Ovary (tissue), 9 donors: ENCODE measurements around the gene SATB1. TPM values are rescaled to one million over a fixed set of nuclear protein-coding genes. Genes with fewer than 3 reads are reported as not detected.

ENCODE experiments used
- DNase-seq, 5 donors: peaks; one replicate each; pipeline ENCODE4 v3.0.0-alpha.2; 2019 to 2020
- H3K27ac ChIP-seq, 2 donors: fragments of 200-600 bp; one replicate each; pipeline versions ENCODE4 v1.5.1 to v1.8.0; 2019 to 2022
- H3K27me3 ChIP-seq: fragments of 200-600 bp; one replicate; pipeline ENCODE4 v1.8.0; 2022
- H3K36me3 ChIP-seq: fragments of 200-600 bp; sonication (generic); one replicate; pipeline ENCODE4 v1.5.1; 2019
- H3K4me1 ChIP-seq: one replicate; pipeline ENCODE4 v1.8.1; 2013; ENCODE audit warnings: mild to moderate bottlenecking, moderate library complexity; ENCODE audit not compliant: insufficient read depth
- H3K4me3 ChIP-seq: fragments of 200-600 bp; sonication (generic); one replicate; pipeline ENCODE4 v1.5.1; 2017
- H3K9me3 ChIP-seq, 2 donors: fragments of 200-600 bp in 1 of 2; sonication (generic) in 1 of 2; one replicate each; pipeline versions ENCODE4 v1.5.1 to v1.8.1; 2013 to 2019; ENCODE audit warnings: mild to moderate bottlenecking in 1 of 2, moderate library complexity in 1 of 2
- EP300 ChIP-seq: sonication (generic); formaldehyde crosslinking; IDR thresholded peaks from one replicate; pipeline ENCODE4 v1.6.1; 2017; ENCODE audit warnings: antibody characterized with exemption
- POLR2A ChIP-seq: fragments of 450-650 bp; IDR thresholded peaks from one replicate; pipeline ENCODE4 v1.6.1; 2017; ENCODE audit warnings: antibody characterized with exemption, mild to moderate bottlenecking, moderate library complexity
- WGBS, 3 donors: extraction: QIAGEN DNeasy Blood & Tissue Kit in 1 of 3; methylation state at CpG; one replicate each; pipeline versions ENCODE4 v1.1.5 to v1.1.7; 2013 to 2017; 5-methylcytosine and 5-hydroxymethylcytosine counted together
- intact Hi-C, 4 donors: fragments of 100-400 bp; cut with DNase I; formaldehyde crosslinking; loops; one replicate each; pipeline versions ENCODE4 v1.11.0 to v1.15.1; 2022 to 2023
- polyA plus RNA-seq, 2 donors: library from polyadenylated mRNA; stranded (reverse); fragments of 200-250 nt in 1 of 2; fragments of 350-450 nt in 1 of 2; fragmentation: Illumina TruSeq in 1 of 2; extraction: RNeasy Lipid Tissue Mini Kit (QIAGEN cat#74804) in 1 of 2; gene quantifications; one replicate each; pipeline ENCODE4 v1.2.3, GENCODE V29; 2013 to 2014
- total RNA-seq, 7 donors: library from RNA; depleted of rRNA in 2 of 7; stranded (reverse); fragments of >200 nt in 2 of 7; fragmentation: NEBNext Ultra II Directional in 3 of 7; extraction: Animal tissue kit (Norgen Biotek cat#: 25700) in 3 of 7; gene quantifications; one replicate each; pipeline versions ENCODE4 v1.1.0 to v1.2.4, GENCODE V29; 2016 to 2023
- TF ChIP-seq, protein P1 (sequence below), 3 donors: fragments of 450-650 bp in 2 of 3; fragments of 200-600 bp in 1 of 3; IDR thresholded peaks; one replicate each; pipeline versions ENCODE4 v1.5.1 to v1.8.0; 2016 to 2022; ENCODE audit warnings: antibody characterized with exemption in 3 of 3, mild to moderate bottlenecking in 1 of 3
- donor health status: DM: no; HTN: no; CAD: no; lungs with moderate emphysema.
- donor health status: DM: no; HTN: no; CAD: no.
- donor health status: Bipolar disorder and iron deficiency.
- donor health status: DM: yes; HTN: yes; CAD: no.
- donor health status: DM: no; HTN: no; CAD: no.
- donor health status: DM: yes; HTN: yes; CAD: no.

Gene SATB1
- total and polyA plus RNA-seq, 9 donors: 7.4 to 26.9 (median 18.9) TPM

- no peak overlapping the region for H3K4me3 ChIP-seq
- TF ChIP-seq, protein P1, sequence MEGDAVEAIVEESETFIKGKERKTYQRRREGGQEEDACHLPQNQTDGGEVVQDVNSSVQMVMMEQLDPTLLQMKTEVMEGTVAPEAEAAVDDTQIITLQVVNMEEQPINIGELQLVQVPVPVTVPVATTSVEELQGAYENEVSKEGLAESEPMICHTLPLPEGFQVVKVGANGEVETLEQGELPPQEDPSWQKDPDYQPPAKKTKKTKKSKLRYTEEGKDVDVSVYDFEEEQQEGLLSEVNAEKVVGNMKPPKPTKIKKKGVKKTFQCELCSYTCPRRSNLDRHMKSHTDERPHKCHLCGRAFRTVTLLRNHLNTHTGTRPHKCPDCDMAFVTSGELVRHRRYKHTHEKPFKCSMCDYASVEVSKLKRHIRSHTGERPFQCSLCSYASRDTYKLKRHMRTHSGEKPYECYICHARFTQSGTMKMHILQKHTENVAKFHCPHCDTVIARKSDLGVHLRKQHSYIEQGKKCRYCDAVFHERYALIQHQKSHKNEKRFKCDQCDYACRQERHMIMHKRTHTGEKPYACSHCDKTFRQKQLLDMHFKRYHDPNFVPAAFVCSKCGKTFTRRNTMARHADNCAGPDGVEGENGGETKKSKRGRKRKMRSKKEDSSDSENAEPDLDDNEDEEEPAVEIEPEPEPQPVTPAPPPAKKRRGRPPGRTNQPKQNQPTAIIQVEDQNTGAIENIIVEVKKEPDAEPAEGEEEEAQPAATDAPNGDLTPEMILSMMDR (IDR thresholded peaks at IDR 0.05): no peak
- no peak for TF ChIP-seq EP300
- TF ChIP-seq POLR2A: no peak
- no peak overlapping the region for H3K27ac ChIP-seq
- no peaks in the 10 kb centered on the region for H3K27me3 ChIP-seq
- intact Hi-C loops: no loop called here
- no peak for DNase-seq
- H3K36me3 ChIP-seq: no peaks in the 10 kb centered on the region
- WGBS, 3 donors: 63 to 84% (median 76%) methylated on average over 5 of the region's 5 CpGs
- H3K9me3 ChIP-seq: no peaks in the 10 kb centered on the region
- H3K4me1 ChIP-seq: no peaks in the 10 kb centered on the region
Measured at GRCh38 chr3:18308096-18308650, 117.0 kb downstream of the SATB1 start.

- no peaks in the 10 kb centered on the region for H3K27me3 ChIP-seq
- WGBS, 3 donors: 85 to 97% (median 96%) methylated on average over 1 of the region's 1 CpG
- TF ChIP-seq, protein P1 (IDR thresholded peaks at IDR 0.05): no peak
- no peak overlapping the region for H3K4me3 ChIP-seq
- no peaks in the 10 kb centered on the region for H3K36me3 ChIP-seq
- intact Hi-C loops: no loop called here
- H3K27ac ChIP-seq: no peak overlapping the region
- DNase-seq: no peak
- H3K4me1 ChIP-seq: no peaks in the 10 kb centered on the region
- no peaks in the 10 kb centered on the region for H3K9me3 ChIP-seq
Measured at GRCh38 chr3:18307529-18307928, 117.6 kb downstream of the SATB1 start.

- Histone ChIP-seq H3K4me3 (no peak overlapping the region), H3K36me3 (no peaks in the 10 kb centered on the region), H3K27ac (no peak overlapping the region), H3K9me3 (no peaks in the 10 kb centered on the region), H3K27me3 (no peaks in the 10 kb centered on the region), H3K4me1 (no peaks in the 10 kb centered on the region)
- intact Hi-C loops: no loop called here
- no peak for DNase-seq
- TF ChIP-seq POLR2A (no peak), EP300 (no peak)
- TF ChIP-seq, protein P1 (IDR thresholded peaks at IDR 0.05): no peak
- WGBS, 3 donors: 77 to 86% (median 82%) methylated on average over 1 of the region's 1 CpG
Measured at GRCh38 chr3:18302517-18302916, 122.6 kb downstream of the SATB1 start.

DNA sequence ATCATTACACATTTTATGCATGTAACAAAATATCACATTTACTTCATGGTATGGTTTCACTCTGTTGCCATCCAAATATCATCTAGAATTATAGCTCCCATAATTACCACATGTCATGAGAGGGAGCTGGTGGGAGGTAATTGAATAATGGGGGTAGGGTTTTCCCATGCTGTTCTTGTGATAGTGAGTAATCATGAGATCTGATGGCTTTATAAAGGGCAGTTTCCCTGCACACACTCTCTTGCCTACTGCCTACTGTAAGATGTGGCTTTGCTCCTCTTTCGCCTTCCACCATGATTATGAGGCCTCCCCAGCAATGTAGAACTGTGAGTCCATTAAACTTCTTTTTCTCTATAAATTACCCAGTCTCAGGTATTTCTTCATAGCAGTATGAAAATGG is 123.4 kb downstream of the SATB1 start:
- Histone ChIP-seq H3K36me3 (no peaks in the 10 kb centered on the region), H3K9me3 (no peaks in the 10 kb centered on the region), H3K4me3 (no peak overlapping the region), H3K4me1 (no peaks in the 10 kb centered on the region), H3K27me3 (no peaks in the 10 kb centered on the region), H3K27ac (no peak overlapping the region)
- DNase-seq: no peak
- TF ChIP-seq, protein P1 (IDR thresholded peaks at IDR 0.05): no peak
- TF ChIP-seq POLR2A (no peak), EP300 (no peak)
- intact Hi-C loops: no loop called here
- WGBS, 3 donors: 94 to 98% (median 95%) methylated on average over 1 of the region's 1 CpG
